Measurements from ENCODE around the gene PSD2. TPM values are rescaled to one million over a fixed set of nuclear protein-coding genes. Genes with fewer than 3 reads are reported as not detected.

PSD2 gene
- total and polyA plus RNA-seq, 10 of the 15 experiments (the other 5 are each of a cell fraction or from before 2014, with no cell fraction given) = 0.02 to 0.14 (median 0.03) TPM; not detected in 5

DNA sequence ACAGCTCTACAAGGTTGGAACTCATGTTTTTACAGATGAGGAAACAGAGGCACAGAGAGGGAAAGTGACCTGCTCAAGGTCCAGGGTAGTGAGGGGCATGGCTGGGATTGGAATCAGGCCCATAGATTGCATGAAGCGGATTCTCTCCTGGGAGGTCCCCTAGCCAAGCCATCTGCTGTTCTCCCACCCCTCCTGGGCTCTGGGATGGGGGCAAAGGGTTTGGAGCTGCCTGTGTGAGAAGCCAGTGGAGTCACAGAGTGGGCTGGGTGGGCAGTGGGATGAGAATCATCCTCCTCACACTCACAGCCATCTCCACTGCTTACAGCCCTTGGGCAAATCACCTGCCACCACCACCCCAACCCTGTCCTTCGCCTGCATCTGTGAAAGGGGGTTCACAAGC is 38.6 kb upstream of the PSD2 start:
- Histone ChIP-seq H3K79me2 (ENCODE audit: control insufficient read depth, insufficient read depth, low read length) (no peaks in the 10 kb centered on the region), H3K4me1 (ENCODE audit: control insufficient read depth, insufficient read depth, low read length) (no peaks in the 10 kb centered on the region; the same call in 1 of the 2 replicates), H3K4me2 (ENCODE audit: control insufficient read depth, insufficient read depth) (no peak overlapping the region), H3K27me3 (replicated peaks in 1 of 2; ENCODE audit: control insufficient read depth in 2 of 2, insufficient read depth in 2 of 2, low read length in 1 of 2) (peaks cover 4 to 13% of the 10 kb centered on the region in 2 experiments; a peak in 3 of 4 replicates), H2AFZ (ENCODE audit: control insufficient read depth, low read depth, low read length) (no peak overlapping the region), H3K4me3 (no peak overlapping the region), H3K9me3 (replicated peaks; ENCODE audit: control insufficient read depth, insufficient read depth, low read length) (no peaks in the 10 kb centered on the region), H3K27ac (ENCODE audit: control insufficient read depth, insufficient read depth) (no peak overlapping the region), H3K9ac (ENCODE audit: control insufficient read depth, insufficient read depth, low read length) (no peak overlapping the region), H3K36me3 (ENCODE audit: control insufficient read depth in 2 of 2, insufficient read depth in 2 of 2, low read length in 1 of 2) (no peaks in the 10 kb centered on the region), H4K20me1 (ENCODE audit: control insufficient read depth, insufficient read depth) (no peaks in the 10 kb centered on the region)
- DNase-seq (ENCODE audit: low read depth, low spot score) (no peak), FAIRE-seq (no peak), ATAC-seq (no peak)
- ChIA-PET POLR2A (interaction anchor here (0.9 to 2.1 kb wide), 5 partner anchors 9 to 122 kb away, joined by 3 to 7 read pairs (median 5); no protein-coding TSS in a partner anchor), RAD21 (ENCODE audit: unreplicated experiment) (interaction anchor here (0.9 to 1.4 kb wide), 4 partner anchors 8 to 124 kb away, joined by 3 to 5 read pairs (median 3); no protein-coding TSS in a partner anchor), SMC1A (ENCODE audit: uncharacterized antibody, unreplicated experiment) (interaction anchor here (0.8 to 3.1 kb wide), 5 partner anchors 10 to 121 kb away, joined by 3 to 12 read pairs (median 3); no protein-coding TSS in a partner anchor), CTCF (interaction anchor here (1.2 to 1.9 kb wide), 5 partner anchors 10 to 123 kb away, joined by 3 to 19 read pairs (median 10); no protein-coding TSS in a partner anchor)
- in situ Hi-C loops (cut with MboI) = no loop called here
- BruUV-seq (replicated peaks) = no TSS peak
- intact Hi-C loops (cut with micrococcal nuclease; ENCODE audit: unreplicated experiment) = no loop called here
- TF ChIP-seq, protein P1, sequence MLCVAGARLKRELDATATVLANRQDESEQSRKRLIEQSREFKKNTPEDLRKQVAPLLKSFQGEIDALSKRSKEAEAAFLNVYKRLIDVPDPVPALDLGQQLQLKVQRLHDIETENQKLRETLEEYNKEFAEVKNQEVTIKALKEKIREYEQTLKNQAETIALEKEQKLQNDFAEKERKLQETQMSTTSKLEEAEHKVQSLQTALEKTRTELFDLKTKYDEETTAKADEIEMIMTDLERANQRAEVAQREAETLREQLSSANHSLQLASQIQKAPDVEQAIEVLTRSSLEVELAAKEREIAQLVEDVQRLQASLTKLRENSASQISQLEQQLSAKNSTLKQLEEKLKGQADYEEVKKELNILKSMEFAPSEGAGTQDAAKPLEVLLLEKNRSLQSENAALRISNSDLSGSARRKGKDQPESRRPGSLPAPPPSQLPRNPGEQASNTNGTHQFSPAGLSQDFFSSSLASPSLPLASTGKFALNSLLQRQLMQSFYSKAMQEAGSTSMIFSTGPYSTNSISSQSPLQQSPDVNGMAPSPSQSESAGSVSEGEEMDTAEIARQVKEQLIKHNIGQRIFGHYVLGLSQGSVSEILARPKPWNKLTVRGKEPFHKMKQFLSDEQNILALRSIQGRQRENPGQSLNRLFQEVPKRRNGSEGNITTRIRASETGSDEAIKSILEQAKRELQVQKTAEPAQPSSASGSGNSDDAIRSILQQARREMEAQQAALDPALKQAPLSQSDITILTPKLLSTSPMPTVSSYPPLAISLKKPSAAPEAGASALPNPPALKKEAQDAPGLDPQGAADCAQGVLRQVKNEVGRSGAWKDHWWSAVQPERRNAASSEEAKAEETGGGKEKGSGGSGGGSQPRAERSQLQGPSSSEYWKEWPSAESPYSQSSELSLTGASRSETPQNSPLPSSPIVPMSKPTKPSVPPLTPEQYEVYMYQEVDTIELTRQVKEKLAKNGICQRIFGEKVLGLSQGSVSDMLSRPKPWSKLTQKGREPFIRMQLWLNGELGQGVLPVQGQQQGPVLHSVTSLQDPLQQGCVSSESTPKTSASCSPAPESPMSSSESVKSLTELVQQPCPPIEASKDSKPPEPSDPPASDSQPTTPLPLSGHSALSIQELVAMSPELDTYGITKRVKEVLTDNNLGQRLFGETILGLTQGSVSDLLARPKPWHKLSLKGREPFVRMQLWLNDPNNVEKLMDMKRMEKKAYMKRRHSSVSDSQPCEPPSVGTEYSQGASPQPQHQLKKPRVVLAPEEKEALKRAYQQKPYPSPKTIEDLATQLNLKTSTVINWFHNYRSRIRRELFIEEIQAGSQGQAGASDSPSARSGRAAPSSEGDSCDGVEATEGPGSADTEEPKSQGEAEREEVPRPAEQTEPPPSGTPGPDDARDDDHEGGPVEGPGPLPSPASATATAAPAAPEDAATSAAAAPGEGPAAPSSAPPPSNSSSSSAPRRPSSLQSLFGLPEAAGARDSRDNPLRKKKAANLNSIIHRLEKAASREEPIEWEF (IDR thresholded peaks at IDR 0.05; ENCODE audit: insufficient replicate concordance, low read depth, low read length) = no peak
- TF ChIP-seq, protein P2, sequence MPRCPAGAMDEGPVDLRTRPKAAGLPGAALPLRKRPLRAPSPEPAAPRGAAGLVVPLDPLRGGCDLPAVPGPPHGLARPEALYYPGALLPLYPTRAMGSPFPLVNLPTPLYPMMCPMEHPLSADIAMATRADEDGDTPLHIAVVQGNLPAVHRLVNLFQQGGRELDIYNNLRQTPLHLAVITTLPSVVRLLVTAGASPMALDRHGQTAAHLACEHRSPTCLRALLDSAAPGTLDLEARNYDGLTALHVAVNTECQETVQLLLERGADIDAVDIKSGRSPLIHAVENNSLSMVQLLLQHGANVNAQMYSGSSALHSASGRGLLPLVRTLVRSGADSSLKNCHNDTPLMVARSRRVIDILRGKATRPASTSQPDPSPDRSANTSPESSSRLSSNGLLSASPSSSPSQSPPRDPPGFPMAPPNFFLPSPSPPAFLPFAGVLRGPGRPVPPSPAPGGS (IDR thresholded peaks at IDR 0.05; ENCODE audit: borderline replicate concordance, insufficient read depth, low read depth, low read length, poor library complexity, severe bottlenecking) = no peak
- TF ChIP-seq SMARCA5 (IDR thresholded peaks at IDR 0.05) (no peak), TBL1XR1 (IDR thresholded peaks at IDR 0.05; ENCODE audit: low read depth, low read length) (no peak), ZNF24 (IDR thresholded peaks at IDR 0.05) (no peak), PAX8 (IDR thresholded peaks at IDR 0.05) (no peak), MTA2 (IDR thresholded peaks at IDR 0.05; ENCODE audit: low read depth) (no peak), SUZ12 (IDR thresholded peaks at IDR 0.05; ENCODE audit: unreplicated experiment) (no peak), JUNB (IDR thresholded peaks at IDR 0.05) (no peak)
- TF ChIP-seq, protein P3, sequence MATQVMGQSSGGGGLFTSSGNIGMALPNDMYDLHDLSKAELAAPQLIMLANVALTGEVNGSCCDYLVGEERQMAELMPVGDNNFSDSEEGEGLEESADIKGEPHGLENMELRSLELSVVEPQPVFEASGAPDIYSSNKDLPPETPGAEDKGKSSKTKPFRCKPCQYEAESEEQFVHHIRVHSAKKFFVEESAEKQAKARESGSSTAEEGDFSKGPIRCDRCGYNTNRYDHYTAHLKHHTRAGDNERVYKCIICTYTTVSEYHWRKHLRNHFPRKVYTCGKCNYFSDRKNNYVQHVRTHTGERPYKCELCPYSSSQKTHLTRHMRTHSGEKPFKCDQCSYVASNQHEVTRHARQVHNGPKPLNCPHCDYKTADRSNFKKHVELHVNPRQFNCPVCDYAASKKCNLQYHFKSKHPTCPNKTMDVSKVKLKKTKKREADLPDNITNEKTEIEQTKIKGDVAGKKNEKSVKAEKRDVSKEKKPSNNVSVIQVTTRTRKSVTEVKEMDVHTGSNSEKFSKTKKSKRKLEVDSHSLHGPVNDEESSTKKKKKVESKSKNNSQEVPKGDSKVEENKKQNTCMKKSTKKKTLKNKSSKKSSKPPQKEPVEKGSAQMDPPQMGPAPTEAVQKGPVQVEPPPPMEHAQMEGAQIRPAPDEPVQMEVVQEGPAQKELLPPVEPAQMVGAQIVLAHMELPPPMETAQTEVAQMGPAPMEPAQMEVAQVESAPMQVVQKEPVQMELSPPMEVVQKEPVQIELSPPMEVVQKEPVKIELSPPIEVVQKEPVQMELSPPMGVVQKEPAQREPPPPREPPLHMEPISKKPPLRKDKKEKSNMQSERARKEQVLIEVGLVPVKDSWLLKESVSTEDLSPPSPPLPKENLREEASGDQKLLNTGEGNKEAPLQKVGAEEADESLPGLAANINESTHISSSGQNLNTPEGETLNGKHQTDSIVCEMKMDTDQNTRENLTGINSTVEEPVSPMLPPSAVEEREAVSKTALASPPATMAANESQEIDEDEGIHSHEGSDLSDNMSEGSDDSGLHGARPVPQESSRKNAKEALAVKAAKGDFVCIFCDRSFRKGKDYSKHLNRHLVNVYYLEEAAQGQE (IDR thresholded peaks at IDR 0.05; ENCODE audit: low read depth, low read length) = no peak
- WGBS (ENCODE audit: insufficient coverage, insufficient replicate concordance, low lambda C conversion rate, missing lambda C conversion rate) = 80% methylated on average over 2 of the region's 2 CpGs

Measured in GM12878 (cell line).